AG09319 (cell line): ENCODE data around the gene PSD2.

Experiments used
- DNase-seq: peaks from one replicate; pipeline ENCODE4 v3.0.0-alpha.2; 2010; ENCODE audit warnings: low read depth; ENCODE audit errors: extremely low read depth
- CTCF ChIP-seq: IDR thresholded peaks from 2 replicates; pipeline ENCODE4 v1.5.1; 2011; ENCODE audit warnings: low read depth, mild to moderate bottlenecking, inconsistent platforms, low read length, moderate library complexity

PSD2 gene

GRCh38 chr5:139794067-139794846 lies 1.4 kb upstream of the PSD2 start:
- no peak for TF ChIP-seq CTCF
- DNase-seq: no peak

GRCh38 chr5:139796061-139796806 lies 626 bp downstream of the PSD2 start:
- no peak for DNase-seq

GRCh38 chr5:139797335-139797734 lies 1.7 kb downstream of the PSD2 start:
- TF ChIP-seq CTCF: no peak
- no peak for DNase-seq

More at GRCh38 chr5:139796061-139796806, 626 bp downstream of the PSD2 start:
- TF ChIP-seq CTCF: no peak

GRCh38 chr5:139797856-139798510 lies 2.4 kb downstream of the PSD2 start:
- no peak for DNase-seq
- no peak for TF ChIP-seq CTCF

- TF ChIP-seq CTCF: no peak
- no peak for DNase-seq
These were observed 3.3 kb downstream of the PSD2 start for GRCh38 chr5:139798883-139799282.

GRCh38 chr5:139799359-139799758 lies 3.8 kb downstream of the PSD2 start:
- TF ChIP-seq CTCF: no peak
- no peak for DNase-seq

- TF ChIP-seq CTCF: no peak
- no peak for DNase-seq
These were observed 8.4 kb downstream of the PSD2 start for GRCh38 chr5:139803978-139804377.
